HG03378 (cell line): Measurements from ENCODE around the gene NRP2.

Experiments
- ATAC-seq: cut with Tn5 transposase; IDR thresholded peaks from one replicate; pipeline ENCODE4 v1.9.1; 2021; ENCODE audit warnings: mild to moderate bottlenecking, moderate library complexity; ENCODE audit not compliant: unreplicated experiment

NRP2 gene

GRCh38 chr2:205658068-205658467, 24.2 kb upstream of the NRP2 start:
- ATAC-seq, result no peak

GRCh38 chr2:205658572-205658971, 23.7 kb upstream of the NRP2 start:
- no peak for ATAC-seq

- ATAC-seq, result no peak
Measured at GRCh38 chr2:205659922-205660321, 22.4 kb upstream of the NRP2 start.

- ATAC-seq, result peak; percentile 81
Measured at GRCh38 chr2:205660521-205661124, 21.7 kb upstream of the NRP2 start.

- no peak for ATAC-seq
Measured at GRCh38 chr2:205661281-205661680, 21.0 kb upstream of the NRP2 start.

GRCh38 chr2:205662206-205662965, 19.9 kb upstream of the NRP2 start:
- no peak for ATAC-seq

- ATAC-seq, result no peak
Measured at GRCh38 chr2:205665791-205666190, 16.5 kb upstream of the NRP2 start.

GRCh38 chr2:205670292-205670691, 12.0 kb upstream of the NRP2 start:
- ATAC-seq, result no peak

GRCh38 chr2:205673312-205673711, 9.0 kb upstream of the NRP2 start:
- ATAC-seq, result no peak

- no peak for ATAC-seq
Measured at GRCh38 chr2:205675861-205676516, 6.3 kb upstream of the NRP2 start.

- no peak for ATAC-seq
Measured at GRCh38 chr2:205678541-205679142, 3.7 kb upstream of the NRP2 start.

GRCh38 chr2:205679410-205680009, 2.8 kb upstream of the NRP2 start:
- ATAC-seq, result no peak

GRCh38 chr2:205680067-205680466, 2.2 kb upstream of the NRP2 start:
- ATAC-seq, result peak; percentile 74

GRCh38 chr2:205680903-205681302, 1.4 kb upstream of the NRP2 start:
- no peak for ATAC-seq

- no peak for ATAC-seq
Measured at GRCh38 chr2:205681401-205682238, 681 bp upstream of the NRP2 start.

GRCh38 chr2:205682971-205683501, 735 bp downstream of the NRP2 start:
- no peak for ATAC-seq

GRCh38 chr2:205683502-205684367, 1.4 kb downstream of the NRP2 start:
- no peak for ATAC-seq

GRCh38 chr2:205684871-205685313, 2.6 kb downstream of the NRP2 start:
- no peak for ATAC-seq
